ENCODE results near the gene CAB39L.

CAB39L gene

DNA sequence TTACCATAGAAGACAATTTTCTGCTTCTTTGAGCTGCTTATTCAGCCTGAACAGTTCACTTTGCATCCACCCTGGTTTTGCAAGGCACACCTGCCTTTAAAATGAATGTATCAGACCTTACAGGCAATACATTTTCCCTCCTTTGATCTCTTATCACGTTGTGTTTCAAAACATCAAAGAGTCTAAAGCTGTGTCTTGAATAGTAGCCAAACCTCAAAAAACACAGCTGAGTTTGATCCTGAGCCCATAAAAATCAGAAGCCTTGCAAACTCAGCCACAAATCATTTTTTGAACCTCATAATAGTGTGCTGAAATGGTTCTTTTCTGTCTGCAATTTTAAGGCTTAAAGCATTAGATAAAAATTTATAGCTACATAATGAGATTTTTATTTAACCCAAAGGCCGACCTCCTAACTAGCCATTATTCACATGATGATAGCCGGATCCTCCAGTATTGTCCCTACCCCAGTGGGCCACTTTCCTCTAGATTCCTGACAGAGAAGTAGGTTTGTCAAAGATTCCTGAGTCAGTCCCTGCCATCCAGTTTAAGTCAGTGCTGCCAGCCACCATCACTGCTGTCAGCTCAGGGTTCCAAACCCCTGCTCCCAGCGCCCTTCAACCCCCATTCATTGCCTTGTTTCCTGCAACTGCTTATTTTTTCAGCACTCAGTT, 71.8 kb downstream of the CAB39L start:
- no peak for DNase-seq (ENCODE audit: low read depth)
- H3K4me3 ChIP-seq (ENCODE audit: low read depth, low read length): no peak overlapping the region
- TF ChIP-seq, protein P1, sequence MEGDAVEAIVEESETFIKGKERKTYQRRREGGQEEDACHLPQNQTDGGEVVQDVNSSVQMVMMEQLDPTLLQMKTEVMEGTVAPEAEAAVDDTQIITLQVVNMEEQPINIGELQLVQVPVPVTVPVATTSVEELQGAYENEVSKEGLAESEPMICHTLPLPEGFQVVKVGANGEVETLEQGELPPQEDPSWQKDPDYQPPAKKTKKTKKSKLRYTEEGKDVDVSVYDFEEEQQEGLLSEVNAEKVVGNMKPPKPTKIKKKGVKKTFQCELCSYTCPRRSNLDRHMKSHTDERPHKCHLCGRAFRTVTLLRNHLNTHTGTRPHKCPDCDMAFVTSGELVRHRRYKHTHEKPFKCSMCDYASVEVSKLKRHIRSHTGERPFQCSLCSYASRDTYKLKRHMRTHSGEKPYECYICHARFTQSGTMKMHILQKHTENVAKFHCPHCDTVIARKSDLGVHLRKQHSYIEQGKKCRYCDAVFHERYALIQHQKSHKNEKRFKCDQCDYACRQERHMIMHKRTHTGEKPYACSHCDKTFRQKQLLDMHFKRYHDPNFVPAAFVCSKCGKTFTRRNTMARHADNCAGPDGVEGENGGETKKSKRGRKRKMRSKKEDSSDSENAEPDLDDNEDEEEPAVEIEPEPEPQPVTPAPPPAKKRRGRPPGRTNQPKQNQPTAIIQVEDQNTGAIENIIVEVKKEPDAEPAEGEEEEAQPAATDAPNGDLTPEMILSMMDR (IDR thresholded peaks at IDR 0.05; ENCODE audit: control insufficient read depth, extremely low read depth, insufficient read depth): no peak

DNA sequence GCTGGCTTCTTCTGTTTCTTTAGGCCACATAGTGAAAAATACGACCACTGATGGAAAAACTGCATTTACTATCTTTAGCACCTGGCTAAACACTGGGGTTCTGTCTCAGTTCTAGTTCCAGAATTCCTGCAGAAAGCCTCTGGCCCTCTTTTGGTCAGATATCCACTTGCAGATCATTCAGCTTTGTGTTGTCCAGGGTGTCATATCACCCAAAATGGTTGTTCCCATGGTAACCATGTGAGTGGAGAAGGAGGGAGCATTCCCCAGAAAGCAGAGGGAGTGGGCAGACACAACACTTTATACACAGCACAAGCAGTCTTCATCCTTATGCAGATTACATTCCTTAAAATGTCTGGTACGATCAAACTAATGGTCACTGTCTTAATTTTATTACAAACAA, 73.5 kb downstream of the CAB39L start:
- DNase-seq (ENCODE audit: low read depth): no peak
- TF ChIP-seq, protein P1 (IDR thresholded peaks at IDR 0.05; ENCODE audit: control insufficient read depth, extremely low read depth, insufficient read depth): no peak

DNA sequence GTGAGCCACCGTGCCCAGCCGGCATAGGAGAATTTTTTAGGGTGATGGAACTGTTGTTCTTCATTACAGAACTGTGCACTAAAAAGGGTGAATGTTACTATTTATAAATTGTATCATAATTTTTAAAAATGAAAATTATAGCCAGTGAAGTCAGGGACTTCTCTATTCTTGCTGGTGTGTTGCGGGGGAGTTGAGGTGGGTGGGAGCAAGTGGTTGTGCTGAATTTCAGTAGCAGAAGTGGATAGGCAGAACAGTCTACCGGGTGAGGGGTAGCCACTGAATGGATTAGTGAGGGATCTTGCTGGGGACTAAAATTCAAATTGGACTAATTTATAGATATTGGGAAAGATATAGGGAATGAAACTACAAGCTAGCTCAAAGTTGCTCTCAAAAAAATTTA, 74.0 kb downstream of the CAB39L start:
- no peak overlapping the region for H3K4me3 ChIP-seq (ENCODE audit: low read depth, low read length)
- no peak for DNase-seq (ENCODE audit: low read depth)
- TF ChIP-seq, protein P1 (IDR thresholded peaks at IDR 0.05; ENCODE audit: control insufficient read depth, extremely low read depth, insufficient read depth): no peak

More for the DNA sequence above, 73.5 kb downstream of the CAB39L start:
- H3K4me3 ChIP-seq (ENCODE audit: low read depth, low read length): no peak overlapping the region

DNA sequence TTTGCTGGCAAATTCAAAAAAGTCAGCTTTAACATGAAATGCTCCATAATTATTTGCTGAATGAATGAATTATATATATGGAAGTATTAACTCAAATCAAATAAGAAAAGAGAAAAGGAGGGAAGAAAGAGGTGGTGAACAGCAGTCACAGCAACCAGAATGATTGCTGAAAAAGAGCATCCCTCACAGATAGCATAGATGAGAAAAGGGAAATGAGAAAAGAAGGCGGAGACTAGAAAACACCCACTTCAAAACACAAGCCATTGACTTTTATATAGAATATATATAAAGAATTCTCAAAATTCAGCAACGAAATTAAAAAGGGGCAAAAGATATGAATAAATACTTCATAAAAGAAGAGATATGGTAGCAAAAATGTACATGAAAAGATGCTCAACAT, 75.2 kb downstream of the CAB39L start:
- TF ChIP-seq, protein P1 (IDR thresholded peaks at IDR 0.05; ENCODE audit: control insufficient read depth, extremely low read depth, insufficient read depth): no peak
- no peak overlapping the region for H3K4me3 ChIP-seq (ENCODE audit: low read depth, low read length)
- no peak for DNase-seq (ENCODE audit: low read depth)

DNA sequence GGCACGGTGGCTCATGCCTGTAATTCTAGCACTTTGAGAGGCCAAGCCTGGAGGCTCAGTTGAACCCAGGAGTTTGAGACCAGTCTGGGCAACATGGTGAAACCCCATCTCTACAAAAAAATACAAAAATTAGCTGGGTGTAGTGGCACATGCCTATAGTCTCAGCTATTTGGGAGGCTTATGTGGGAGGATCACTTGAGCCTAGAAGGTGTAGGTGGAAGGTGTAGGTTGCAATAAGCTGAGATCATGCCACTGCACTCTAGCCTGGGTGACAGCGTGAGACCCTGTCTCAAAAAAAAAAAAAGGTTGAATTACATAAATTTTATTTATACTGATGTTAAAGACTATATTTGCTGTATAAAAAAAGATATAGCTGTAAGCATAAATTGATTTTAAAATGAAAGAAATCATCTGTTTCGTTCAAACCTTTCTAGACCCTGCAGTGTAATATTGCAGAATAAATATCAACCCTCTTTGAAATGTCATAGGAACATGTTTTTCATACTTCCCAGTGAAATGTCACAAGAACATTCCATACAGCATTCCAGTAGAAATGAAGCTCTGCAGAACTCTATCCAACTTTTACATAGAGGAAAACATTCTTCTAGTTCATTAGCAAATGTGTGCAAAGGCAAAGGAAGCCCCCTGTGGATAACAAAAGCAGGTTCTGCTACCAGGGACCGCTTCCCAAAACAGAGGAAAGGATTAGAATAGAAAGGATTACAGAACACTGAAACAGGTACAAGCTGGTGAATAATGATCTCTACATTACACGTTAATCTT, 76.0 kb downstream of the CAB39L start:
- no peak for DNase-seq (ENCODE audit: low read depth)
- TF ChIP-seq, protein P1 (IDR thresholded peaks at IDR 0.05; ENCODE audit: control insufficient read depth, extremely low read depth, insufficient read depth): no peak
- no peak overlapping the region for H3K4me3 ChIP-seq (ENCODE audit: low read depth, low read length)

DNA sequence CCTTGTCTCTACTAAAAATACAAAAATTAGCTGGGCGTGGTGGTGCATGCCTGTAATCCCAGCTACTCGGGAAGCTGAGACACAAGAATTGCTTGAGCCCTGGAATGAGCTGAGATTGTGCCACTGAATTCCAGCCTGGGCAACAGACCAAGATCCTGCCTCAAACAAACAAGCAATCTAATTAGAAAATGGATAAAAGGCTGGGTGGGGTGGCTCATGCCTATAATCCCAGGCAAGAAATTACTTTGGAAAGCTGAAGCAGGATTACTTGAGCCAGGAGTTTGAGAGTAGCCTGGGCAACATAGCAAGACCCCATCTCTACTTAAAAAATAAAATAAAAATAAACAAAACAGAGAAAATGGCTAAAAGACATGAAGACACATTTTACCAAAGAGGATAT, 77.0 kb downstream of the CAB39L start:
- TF ChIP-seq, protein P1 (IDR thresholded peaks at IDR 0.05; ENCODE audit: control insufficient read depth, extremely low read depth, insufficient read depth): no peak
- H3K4me3 ChIP-seq (ENCODE audit: low read depth, low read length): no peak overlapping the region
- DNase-seq (ENCODE audit: low read depth): no peak
